ENCODE results near the gene HCN2. TPM values are rescaled to one million over a fixed set of nuclear protein-coding genes. Genes with fewer than 3 reads are reported as not detected.

Gene HCN2
- total and polyA plus RNA-seq, 2 of the 8 experiments (the other 6 are each of a cell fraction or from before 2014, with no cell fraction given), result 1.0 to 4.0 TPM

DNA sequence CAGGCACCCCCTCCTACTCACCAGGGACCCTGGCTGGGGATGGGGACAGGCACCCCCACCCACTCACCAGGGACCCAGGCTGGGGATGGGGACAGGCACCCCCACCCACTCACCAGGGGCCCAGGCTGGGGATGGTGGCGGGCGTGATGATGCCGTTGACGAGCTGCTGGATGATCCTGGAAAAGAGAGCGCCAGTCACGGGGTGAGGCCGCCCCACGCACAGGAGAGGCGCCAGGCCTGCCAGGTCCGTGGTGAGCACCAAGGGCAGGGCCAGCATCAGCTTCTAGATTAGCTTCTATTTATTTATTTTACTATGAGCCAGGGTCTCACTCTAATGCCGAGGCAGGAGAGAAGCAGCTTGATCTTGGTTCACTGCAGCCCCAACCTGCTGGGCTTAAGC, 60.4 kb downstream of the HCN2 start:
- WGBS, 2 experiments (ENCODE audit: extremely low coverage in 1 of 2, insufficient coverage in 1 of 2, insufficient read length in 1 of 2, insufficient replicate concordance in 2 of 2, low coverage in 1 of 2, low lambda C conversion rate in 2 of 2, missing lambda C conversion rate in 1 of 2), result 93% methylated on average over 11 of the region's 11 CpGs; no CpG with 5 or more reads in 1 of the 2 experiments

More for the DNA sequence above, 60.4 kb downstream of the HCN2 start:
- no peak overlapping the region for H4K5ac ChIP-seq (ENCODE audit: insufficient read length, low read depth, low read length)
- no peak for TF ChIP-seq CEBPB (IDR thresholded peaks at IDR 0.05; ENCODE audit: low read depth, low read length)
- TF ChIP-seq RXRA (IDR thresholded peaks at IDR 0.05; ENCODE audit: insufficient read depth, low read depth, low read length), result no peak
- TF ChIP-seq SRF (IDR thresholded peaks at IDR 0.05; ENCODE audit: low read depth, low read length), result no peak
- TF ChIP-seq RNF2 (IDR thresholded peaks at IDR 0.05; ENCODE audit: borderline replicate concordance, low read depth, low read length, missing control alignments, poor library complexity, severe bottlenecking), result no peak
- TF ChIP-seq, protein P1, sequence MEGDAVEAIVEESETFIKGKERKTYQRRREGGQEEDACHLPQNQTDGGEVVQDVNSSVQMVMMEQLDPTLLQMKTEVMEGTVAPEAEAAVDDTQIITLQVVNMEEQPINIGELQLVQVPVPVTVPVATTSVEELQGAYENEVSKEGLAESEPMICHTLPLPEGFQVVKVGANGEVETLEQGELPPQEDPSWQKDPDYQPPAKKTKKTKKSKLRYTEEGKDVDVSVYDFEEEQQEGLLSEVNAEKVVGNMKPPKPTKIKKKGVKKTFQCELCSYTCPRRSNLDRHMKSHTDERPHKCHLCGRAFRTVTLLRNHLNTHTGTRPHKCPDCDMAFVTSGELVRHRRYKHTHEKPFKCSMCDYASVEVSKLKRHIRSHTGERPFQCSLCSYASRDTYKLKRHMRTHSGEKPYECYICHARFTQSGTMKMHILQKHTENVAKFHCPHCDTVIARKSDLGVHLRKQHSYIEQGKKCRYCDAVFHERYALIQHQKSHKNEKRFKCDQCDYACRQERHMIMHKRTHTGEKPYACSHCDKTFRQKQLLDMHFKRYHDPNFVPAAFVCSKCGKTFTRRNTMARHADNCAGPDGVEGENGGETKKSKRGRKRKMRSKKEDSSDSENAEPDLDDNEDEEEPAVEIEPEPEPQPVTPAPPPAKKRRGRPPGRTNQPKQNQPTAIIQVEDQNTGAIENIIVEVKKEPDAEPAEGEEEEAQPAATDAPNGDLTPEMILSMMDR (IDR thresholded peaks at IDR 0.05; ENCODE audit: control extremely low read depth in 1 of 3, insufficient read depth in 1 of 3, low read depth in 1 of 3, low read length in 3 of 3), result no peak
- TF ChIP-seq CREB1 (IDR thresholded peaks at IDR 0.05), result no peak
- no peak for TF ChIP-seq POLR2AphosphoS5 (IDR thresholded peaks at IDR 0.05; ENCODE audit: low read depth, low read length)
- TF ChIP-seq SIRT6 (IDR thresholded peaks at IDR 0.05; ENCODE audit: low read length), result no peak
- no peak overlapping the region for H3K23ac ChIP-seq (ENCODE audit: insufficient read length)
- H3K36me3 ChIP-seq (ENCODE audit: control insufficient read depth in 2 of 4, insufficient read depth in 4 of 4, low read length in 3 of 4), result peaks cover 2 to 63% (median 20%) of the 10 kb centered on the region in 4 experiments; a peak in 6 of 8 replicates
- H3K14ac ChIP-seq (ENCODE audit: insufficient read length), result no peak overlapping the region
- no peak overlapping the region for H3K4me3 ChIP-seq (ENCODE audit: extremely low read depth in 1 of 4, insufficient read depth in 2 of 4, low read depth in 3 of 4, low read length in 4 of 4)
- no peak overlapping the region for H3K56ac ChIP-seq (replicated peaks; ENCODE audit: insufficient read length, low read depth, low read length)
- no peak overlapping the region for H2AFZ ChIP-seq (ENCODE audit: low read length)
- H4K8ac ChIP-seq (ENCODE audit: extremely low read depth, insufficient read depth, low read length), result no peak overlapping the region
- no peak overlapping the region for H2BK15ac ChIP-seq (ENCODE audit: low read length)
- no peak overlapping the region for H3K9ac ChIP-seq (replicated peaks in 1 of 4; ENCODE audit: extremely low read depth in 1 of 4, low read depth in 3 of 4, low read length in 3 of 4)
- H3K4ac ChIP-seq (replicated peaks; ENCODE audit: insufficient read length, low read depth, low read length), result no peak overlapping the region
- no peak overlapping the region for H2BK5ac ChIP-seq (ENCODE audit: low read depth, low read length)
- no peak overlapping the region for H3K4me2 ChIP-seq (ENCODE audit: insufficient read depth in 1 of 2, low read depth in 2 of 2, low read length in 2 of 2)
- no peak overlapping the region for H3K27ac ChIP-seq (ENCODE audit: low read depth, low read length)
- no peak overlapping the region for H2BK120ac ChIP-seq (replicated peaks; ENCODE audit: low read depth, low read length)
- no peak overlapping the region for H3K18ac ChIP-seq (ENCODE audit: extremely low read depth, low read length)
- no peaks in the 10 kb centered on the region for H3K9me3 ChIP-seq (ENCODE audit: insufficient read depth in 2 of 2, low read depth in 1 of 2, low read length in 1 of 2)
- FAIRE-seq, result no peak
- H2BK20ac ChIP-seq (ENCODE audit: low read length), result no peak overlapping the region
- H4K91ac ChIP-seq (replicated peaks; ENCODE audit: insufficient read length, low read length), result no peak overlapping the region
- H4K20me1 ChIP-seq (replicated peaks in 1 of 2; ENCODE audit: control insufficient read depth in 1 of 2, insufficient read depth in 2 of 2, low read length in 2 of 2), result peaks cover 21 to 27% of the 10 kb centered on the region in 2 experiments
- H2BK12ac ChIP-seq (ENCODE audit: low read depth, low read length), result no peak overlapping the region
- ChIA-PET CTCF (ENCODE audit: partially characterized antibody) (no interaction called here), POLR2A (ENCODE audit: partially characterized antibody) (interaction anchor here (0.7 to 1.4 kb wide), 5 partner anchors 9 to 18 kb away, joined by 3 to 4 read pairs (median 3); partner anchors contain the start of gene RNF126)
- no peaks in the 10 kb centered on the region for H3K27me3 ChIP-seq (replicated peaks in 1 of 4; ENCODE audit: control insufficient read depth in 3 of 4, extremely low read depth in 1 of 4, insufficient read depth in 3 of 4, low read length in 3 of 4)
- H3K23me2 ChIP-seq (ENCODE audit: low read depth, low read length), result no peaks in the 10 kb centered on the region
- no peak overlapping the region for H2AK5ac ChIP-seq (ENCODE audit: low read depth, low read length)
- peaks cover 3 to 29% of the 10 kb centered on the region in 2 experiments; a peak in 3 of 4 replicates for H3K79me2 ChIP-seq (ENCODE audit: control insufficient read depth in 1 of 2, insufficient read depth in 2 of 2, low read length in 2 of 2)
- H3K79me1 ChIP-seq (ENCODE audit: low read depth, low read length), result peaks cover 7% of the 10 kb centered on the region; the same call in 1 of the 2 replicates
- DNase-seq (ENCODE audit: low read depth in 1 of 2, low spot score in 2 of 2), result no peak
- no peaks in the 10 kb centered on the region for H3K4me1 ChIP-seq (replicated peaks in 1 of 4; ENCODE audit: control insufficient read depth in 3 of 4, insufficient read depth in 4 of 4, low read length in 3 of 4)
